Measurements from ENCODE around the gene SELENON.
A peak's percentile ranks its signal among the peaks of the same experiment; 100 is the strongest.

The SELENON gene

DNA sequence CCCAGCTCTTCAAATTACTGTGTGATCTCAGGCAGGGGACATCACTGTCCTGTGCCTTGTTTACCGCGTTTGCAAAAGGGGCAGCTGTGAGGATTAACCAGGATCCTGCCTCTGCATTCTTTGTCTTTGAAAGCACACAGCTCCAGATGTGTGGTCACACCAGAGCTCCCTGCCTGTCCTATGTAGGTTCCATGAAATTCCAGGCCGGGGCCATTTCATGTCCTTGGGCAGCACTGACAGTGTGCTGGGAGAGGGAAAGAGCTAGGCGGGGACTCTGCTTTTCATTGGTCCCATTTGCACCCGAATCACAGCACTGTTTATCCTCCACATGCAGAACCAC lies 42.2 kb upstream of the SELENON start:
- H3K27ac ChIP-seq: no peak overlapping the region
- TF ChIP-seq ZFX (IDR thresholded peaks at IDR 0.05): no peak
- TF ChIP-seq CTCF (conservative IDR thresholded peaks at IDR 0.05): no peak

DNA sequence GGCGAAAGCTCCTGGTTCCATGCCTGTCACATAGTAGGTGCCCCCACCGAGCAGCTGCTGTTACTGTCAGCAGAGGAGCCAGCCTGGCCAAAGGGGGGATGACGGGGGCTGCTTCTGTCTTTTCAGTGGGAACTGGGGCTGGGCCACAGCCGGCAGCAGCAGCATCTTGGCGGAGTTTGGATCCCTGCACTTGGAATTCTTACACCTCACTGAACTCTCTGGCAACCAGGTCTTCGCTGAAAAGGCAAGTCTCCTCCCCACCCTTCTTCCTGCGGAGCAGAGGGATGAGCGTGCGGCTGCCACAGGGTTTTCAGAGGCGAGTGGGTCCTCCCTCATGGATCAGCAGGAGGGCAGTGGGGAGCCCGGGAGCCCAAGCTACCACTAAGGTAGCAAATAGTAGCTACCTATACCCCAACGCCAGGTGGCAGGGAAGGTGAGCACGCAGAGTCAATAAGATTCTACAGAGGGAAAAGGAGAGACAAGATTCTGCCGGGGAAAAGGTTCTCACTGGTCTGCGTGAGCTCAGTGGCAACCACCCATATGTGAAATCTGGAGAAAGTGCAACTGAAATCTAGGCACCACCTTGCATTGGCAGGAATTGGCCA lies 41.4 kb upstream of the SELENON start:
- no peak overlapping the region for H3K27ac ChIP-seq
- TF ChIP-seq CTCF (conservative IDR thresholded peaks at IDR 0.05) (no peak), ZFX (IDR thresholded peaks at IDR 0.05) (no peak)

- H3K27ac ChIP-seq: no peak overlapping the region
- TF ChIP-seq CTCF (conservative IDR thresholded peaks at IDR 0.05): no peak
- TF ChIP-seq ZFX (IDR thresholded peaks at IDR 0.05): no peak
These were observed 39.8 kb upstream of the SELENON start for GRCh38 chr1:25760122-25760719.

DNA sequence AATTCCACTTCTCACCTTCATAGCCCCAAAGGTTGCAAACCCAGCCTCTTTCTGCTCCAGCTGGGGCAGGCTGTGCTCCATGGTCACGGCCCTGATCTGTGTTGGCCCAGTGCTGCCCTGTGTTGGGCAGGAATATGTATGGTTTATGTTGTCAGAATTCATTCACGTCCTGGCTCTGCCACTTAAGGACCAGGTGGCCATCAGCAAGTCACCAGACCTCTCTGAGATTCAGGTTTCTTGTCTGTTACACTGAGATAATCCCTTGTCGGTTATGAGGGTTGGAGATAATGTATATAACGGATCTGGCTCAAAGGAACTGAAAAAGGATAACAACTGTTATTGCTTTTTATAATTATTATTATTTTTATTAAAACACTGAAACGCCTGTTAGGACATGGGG lies 39.1 kb upstream of the SELENON start:
- TF ChIP-seq CTCF (conservative IDR thresholded peaks at IDR 0.05) (no peak), ZFX (IDR thresholded peaks at IDR 0.05) (no peak)

GRCh38 chr1:25763493-25763892 lies 36.5 kb upstream of the SELENON start:
- TF ChIP-seq CTCF (conservative IDR thresholded peaks at IDR 0.05): no peak
- TF ChIP-seq ZFX (IDR thresholded peaks at IDR 0.05): no peak
- no peak overlapping the region for H3K27ac ChIP-seq

More for the DNA sequence above, 39.1 kb upstream of the SELENON start:
- H3K27ac ChIP-seq: no peak overlapping the region

DNA sequence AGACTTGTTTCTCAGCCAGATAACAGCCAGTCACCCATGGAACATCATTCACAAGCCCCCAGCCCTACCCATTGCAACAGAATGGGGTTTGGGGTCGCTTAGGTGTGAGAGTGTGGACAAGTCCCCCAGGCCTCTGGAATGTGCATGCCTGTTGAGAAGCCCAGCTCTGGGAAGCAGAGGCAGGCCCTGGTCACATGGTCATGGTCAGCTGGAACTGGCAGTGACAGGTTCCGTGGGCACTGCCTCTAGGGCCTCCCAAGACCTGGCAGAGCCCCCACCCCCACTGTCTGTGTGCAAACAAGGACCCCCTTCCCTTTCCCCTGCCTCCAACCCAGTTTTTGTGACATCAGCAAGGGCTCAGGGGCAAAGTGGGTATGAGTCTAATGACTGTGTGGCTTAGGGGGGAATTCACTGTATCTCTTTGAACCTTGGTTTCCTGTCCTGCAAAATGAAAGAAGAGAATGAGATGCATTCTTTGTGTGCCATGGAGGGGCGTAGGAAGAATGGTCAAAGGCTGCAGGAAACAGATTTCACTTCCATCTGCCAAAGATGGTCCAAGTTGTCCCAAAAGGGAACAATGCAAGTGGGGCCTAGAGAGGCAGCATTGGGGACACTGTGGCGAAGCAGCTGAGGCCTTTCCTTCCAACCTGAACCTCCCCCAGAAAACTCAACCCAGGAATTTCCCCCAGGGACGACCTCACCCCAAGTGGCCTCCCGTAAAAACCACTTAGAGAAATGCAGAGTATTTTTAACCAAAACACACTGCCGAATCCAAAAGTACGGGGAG lies 34.7 kb upstream of the SELENON start:
- TF ChIP-seq ZFX (IDR thresholded peaks at IDR 0.05) (no peak), CTCF (conservative IDR thresholded peaks at IDR 0.05) (no peak)
- no peak overlapping the region for H3K27ac ChIP-seq

- peak overlapping the region; percentile 33 for H3K27ac ChIP-seq
- TF ChIP-seq CTCF (conservative IDR thresholded peaks at IDR 0.05): no peak
- no peak for TF ChIP-seq ZFX (IDR thresholded peaks at IDR 0.05)
These were observed 33.9 kb upstream of the SELENON start for GRCh38 chr1:25765923-25766589.
